PC-9 (cell line): Measurements from ENCODE around the gene JMJD6.

Experiments
- EZH2 ChIP-seq: fragments of 200-600 bp; sonication (generic); IDR thresholded peaks from 2 replicates; pipeline ENCODE4 v1.8.0; 2017; ENCODE audit warnings: antibody characterized with exemption, low read depth
- TF ChIP-seq, protein P1 (sequence below): fragments of 200-600 bp; sonication (generic); conservative IDR thresholded peaks from 2 replicates; pipeline ENCODE4 v1.6.1; 2017; ENCODE audit warnings: mixed run types, antibody characterized with exemption, mild to moderate bottlenecking, moderate library complexity

DNA sequence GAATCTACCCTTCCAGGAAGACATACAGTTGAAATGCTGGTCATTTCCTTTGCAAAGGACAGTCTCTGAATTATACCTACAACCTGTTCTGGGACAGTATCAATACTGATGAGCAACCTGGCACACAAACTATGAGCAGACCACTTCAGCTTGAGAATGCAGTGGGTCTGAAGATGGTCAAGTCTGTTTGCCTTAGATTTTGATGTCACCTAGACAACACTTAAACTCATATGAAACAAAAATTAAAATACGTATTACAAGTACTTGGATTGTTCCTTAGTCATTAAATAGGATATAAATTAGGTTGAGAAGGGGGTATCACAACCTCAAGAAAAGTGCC is 7.2 kb upstream of the JMJD6 start:
- TF ChIP-seq, protein P1, sequence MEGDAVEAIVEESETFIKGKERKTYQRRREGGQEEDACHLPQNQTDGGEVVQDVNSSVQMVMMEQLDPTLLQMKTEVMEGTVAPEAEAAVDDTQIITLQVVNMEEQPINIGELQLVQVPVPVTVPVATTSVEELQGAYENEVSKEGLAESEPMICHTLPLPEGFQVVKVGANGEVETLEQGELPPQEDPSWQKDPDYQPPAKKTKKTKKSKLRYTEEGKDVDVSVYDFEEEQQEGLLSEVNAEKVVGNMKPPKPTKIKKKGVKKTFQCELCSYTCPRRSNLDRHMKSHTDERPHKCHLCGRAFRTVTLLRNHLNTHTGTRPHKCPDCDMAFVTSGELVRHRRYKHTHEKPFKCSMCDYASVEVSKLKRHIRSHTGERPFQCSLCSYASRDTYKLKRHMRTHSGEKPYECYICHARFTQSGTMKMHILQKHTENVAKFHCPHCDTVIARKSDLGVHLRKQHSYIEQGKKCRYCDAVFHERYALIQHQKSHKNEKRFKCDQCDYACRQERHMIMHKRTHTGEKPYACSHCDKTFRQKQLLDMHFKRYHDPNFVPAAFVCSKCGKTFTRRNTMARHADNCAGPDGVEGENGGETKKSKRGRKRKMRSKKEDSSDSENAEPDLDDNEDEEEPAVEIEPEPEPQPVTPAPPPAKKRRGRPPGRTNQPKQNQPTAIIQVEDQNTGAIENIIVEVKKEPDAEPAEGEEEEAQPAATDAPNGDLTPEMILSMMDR: no peak
- TF ChIP-seq EZH2: no peak
